A204.1 (cell line): ENCODE data around the gene MEOX2.

Experiments used
- FAIRE-seq: peaks from 2 replicates; lab custom pipeline; 2012; peaks lifted over from hg19 to GRCh38; lab: Jason Lieb, UNC

Gene MEOX2

DNA sequence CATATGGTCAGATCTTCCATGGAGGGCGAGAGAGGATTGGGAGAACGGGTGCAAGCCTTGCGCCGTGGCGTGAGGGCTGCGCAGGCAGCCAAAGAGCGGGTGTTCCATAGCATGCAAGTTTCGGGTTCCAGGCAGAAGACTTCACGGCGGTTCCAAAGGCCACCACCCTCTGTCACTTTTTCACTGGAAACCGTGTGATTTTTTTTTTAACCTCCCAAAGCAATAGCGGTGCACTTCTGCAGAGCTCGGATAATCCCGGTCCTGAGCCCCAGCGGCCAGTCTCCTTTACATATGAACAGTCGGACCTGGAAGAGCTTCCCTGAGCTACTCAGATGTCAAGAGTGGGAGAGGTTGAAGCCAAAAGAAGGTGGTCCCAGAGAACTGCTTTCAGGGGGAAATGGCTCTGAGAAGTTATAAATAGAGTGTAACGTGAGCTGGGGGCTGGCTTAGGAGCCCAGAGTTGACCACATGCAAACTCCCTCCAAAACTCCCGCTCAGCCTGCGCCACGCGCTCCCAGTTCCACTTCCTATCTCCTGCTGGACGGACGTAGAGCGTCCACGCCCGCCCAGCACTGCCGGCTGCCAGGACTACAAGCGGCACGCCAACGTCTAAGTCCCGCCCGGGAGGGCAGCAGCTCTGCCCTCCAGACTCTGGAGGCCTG, at the start of gene MEOX2:
TSS of gene MEOX2 (minus strand) at position 389 of the 662 bp plus-strand sequence. CDS start at position 108, 281 bp downstream.
- peak; percentile 99 for FAIRE-seq

DNA sequence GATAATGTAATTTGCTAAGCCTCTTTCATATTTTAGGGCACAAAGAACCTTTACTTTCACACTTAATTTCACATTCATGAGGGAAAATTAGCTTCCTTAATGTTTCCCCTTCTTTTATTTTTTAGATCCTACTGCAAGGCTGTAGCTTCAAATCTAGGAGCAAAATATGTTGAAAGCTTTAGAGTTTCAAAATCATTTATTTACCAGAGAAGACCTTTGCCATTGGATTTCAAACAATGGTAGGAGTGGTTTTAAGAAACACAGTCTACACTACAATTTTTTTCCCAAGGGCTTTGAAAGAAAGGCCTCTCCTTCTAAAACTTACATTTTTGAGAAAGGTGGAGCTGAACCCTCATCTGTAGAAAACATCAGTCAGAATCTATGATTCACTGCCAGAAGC, 43.3 kb upstream of the MEOX2 start:
- FAIRE-seq, result no peak

DNA sequence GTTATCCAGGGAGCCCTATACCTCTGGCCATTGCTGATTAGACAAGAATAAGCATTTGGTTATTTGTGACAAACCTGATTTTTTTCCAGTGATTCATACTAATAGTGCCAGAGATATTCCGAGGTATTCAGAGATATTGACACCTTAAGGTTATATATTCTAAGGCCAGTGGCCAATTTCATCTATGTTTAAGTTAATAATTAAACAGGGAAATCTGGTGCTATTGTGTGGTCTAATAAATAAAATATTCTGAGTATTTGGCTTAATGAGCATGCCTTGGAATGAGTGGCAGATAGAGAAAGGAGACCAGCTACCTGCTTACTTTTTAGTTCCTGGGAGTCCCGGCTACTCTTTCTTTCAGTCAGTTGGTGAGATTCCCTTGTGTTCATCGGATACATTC, 38.6 kb upstream of the MEOX2 start:
- FAIRE-seq, result no peak

DNA sequence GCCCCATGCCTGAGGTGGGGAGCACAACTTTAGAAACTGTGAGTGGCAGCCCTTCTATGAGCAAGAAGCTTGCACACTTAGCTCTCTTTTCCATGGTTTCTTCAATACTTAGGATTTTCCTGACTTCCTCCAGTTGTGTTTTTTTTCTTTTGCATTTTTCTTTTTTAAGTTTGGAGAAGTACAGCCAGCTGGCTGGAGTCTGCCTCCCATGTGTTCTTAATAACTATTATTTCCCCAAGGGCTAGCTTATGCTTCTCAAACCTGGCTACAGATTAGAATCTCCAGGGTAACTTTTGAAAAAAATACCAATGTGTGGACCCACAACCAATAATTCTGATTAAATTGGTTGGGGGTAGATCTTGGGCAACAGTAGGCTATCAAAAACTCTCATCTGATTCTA, 37.4 kb upstream of the MEOX2 start:
- no peak for FAIRE-seq

DNA sequence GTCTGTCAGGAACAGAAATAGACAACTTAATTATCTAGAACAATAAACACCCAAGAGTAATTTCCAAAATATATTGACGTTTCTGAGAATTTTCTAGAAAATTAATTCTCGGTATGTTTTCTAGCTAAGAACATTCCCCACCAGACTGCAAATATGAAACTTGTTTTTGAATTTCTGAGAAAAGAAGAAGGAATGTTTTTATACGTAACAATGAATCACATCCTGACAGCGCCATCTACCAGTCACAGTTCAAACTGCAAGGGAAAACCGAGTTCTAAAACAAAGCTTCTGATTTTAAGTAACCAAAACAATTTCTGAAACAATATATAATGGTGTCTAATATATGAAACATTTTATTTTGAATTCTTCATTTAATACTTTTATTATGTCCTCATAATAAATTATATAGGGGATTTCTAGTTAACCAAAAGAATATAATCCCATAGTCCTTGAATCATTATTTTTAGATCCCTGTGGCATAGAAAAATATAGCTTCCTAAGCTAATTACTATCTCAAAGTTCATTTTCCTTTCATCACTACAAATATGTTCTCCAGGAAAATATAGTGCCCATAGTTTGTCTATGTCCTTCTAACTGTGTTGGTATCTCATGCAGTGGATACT, 34.5 kb upstream of the MEOX2 start:
- peak; percentile 100 for FAIRE-seq

DNA sequence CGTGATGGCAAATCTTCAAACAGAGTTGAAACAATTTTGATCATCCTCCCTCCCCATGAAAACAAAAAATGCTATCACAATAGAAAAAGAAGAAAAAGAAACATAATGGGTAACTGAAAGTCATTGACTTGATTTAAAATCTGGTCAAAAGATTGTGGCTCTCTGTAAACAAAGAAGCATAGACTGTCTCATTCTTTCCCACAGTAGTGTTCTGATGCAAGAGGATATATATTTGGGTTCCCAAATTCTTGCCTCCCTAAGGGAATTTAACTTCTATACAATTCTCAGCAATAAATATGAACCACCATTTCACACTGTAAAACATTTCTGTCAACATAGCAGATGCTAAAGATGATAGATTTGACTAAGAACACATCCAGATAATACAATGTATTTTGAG, 32.8 kb upstream of the MEOX2 start:
- no peak for FAIRE-seq

DNA sequence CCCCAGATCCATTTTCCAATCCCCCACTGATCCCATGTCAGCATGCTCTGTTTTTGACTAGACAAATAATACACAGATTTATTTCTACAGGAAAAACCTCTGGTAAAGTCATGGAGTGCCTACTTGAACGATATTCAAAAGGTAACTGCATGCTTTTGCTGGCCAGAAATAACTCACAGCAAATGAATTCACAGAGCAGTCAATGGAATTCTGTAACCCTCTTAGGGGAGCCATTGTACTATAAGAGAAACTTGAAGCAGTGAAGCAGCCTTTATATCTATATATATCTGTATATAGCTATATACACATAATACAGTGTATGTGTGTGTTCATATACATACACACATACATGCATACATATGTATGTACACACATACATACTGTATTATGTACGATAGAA, 29.0 kb upstream of the MEOX2 start:
- FAIRE-seq, result no peak

DNA sequence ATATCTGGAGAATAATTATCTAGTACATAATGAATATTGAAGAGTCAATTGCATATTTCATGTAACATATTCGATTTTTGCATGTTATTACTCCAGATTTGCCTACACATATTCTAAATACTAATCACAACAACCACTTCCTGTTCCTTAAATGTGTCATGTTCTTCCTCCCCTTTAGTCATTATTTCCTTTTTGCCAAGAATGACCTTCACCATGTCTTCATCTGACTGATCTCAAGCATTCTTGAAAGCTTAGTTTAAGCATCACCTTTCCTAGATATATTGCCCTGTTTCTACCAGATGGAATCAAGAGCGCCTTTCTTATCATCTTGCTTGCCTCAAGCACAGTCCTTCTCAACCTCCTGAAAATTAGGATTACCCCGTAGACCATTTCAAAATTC, 23.5 kb upstream of the MEOX2 start:
- no peak for FAIRE-seq

DNA sequence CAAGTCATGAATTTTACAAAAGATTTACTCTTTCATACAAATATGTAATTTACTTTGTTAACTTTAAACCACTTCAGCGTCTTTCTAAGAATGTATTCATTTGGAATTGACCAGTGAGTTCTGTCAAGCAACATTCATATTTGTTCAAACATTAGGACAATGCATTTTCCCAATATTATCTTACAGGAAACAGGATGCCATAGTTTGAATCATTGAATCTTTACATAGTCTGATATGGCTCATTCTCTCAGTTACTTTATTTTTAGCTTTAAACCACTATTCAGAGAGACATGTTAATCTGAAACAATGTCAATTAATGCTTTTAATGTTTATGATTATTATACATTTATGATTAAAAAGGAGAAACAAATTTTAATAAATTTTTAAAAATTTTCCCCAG, 21.1 kb upstream of the MEOX2 start:
- FAIRE-seq, result peak; percentile 91

DNA sequence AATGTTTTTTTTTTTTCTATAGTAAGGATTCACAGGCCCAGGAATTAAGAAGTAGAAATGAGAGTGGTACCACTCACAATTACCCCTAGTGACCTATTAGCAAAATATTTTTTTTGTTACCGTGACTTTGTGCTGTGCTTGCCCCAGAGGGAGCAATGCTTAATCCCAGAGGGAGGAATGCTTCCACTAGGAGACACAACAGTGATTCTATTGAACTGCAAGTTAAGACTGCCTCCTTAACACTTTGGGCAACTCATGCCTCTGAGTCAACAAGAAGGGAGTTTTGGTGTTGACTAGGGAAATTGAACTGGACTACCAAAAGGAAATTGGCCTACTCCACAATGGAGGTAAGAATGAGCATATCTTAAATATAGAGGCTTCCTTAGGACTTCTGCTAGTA, 17.2 kb upstream of the MEOX2 start:
- no peak for FAIRE-seq

DNA sequence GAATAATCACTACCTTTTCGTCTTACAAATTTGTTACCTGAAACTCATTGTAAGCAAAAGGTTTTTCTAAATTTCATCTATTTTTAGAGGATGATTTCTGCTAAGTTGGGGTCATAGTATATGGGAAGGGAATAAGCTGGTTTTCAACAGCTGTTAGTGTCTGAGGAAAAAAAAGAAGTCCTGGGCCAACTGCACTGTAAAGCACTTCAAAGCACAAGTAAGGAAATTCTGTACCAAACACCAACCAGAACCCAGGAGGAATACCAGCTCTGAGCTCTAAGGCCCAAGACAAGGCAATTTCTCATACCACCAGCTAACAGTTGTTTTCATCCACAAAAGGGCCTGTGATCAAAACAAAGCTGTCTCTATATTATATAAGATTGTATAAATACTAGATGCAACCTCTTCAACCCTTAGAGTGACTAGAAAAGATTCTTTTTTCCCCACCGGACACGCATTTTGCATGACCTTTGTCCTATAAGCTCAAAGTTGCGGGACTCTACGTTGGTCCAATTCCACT, 6.1 kb upstream of the MEOX2 start:
- FAIRE-seq, result no peak

DNA sequence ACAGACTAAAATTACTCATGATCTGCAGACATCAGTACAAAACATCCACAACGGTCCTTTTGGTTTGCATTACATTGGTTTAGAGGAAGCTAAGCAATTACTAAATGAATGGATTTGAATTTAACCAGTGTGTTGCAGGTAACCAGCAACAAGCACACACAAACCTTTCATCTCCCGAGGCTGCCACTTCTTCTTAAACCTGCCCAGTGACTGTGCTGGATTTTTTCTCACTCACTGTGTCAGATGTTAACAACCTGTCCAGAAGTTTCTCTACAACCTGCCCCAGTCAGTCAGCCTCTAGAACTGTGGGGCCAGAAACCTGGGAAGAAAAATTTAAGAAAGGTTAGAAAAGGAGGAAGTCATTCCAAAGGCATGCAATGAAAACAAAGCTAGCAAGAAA, 2.4 kb upstream of the MEOX2 start:
- no peak for FAIRE-seq

DNA sequence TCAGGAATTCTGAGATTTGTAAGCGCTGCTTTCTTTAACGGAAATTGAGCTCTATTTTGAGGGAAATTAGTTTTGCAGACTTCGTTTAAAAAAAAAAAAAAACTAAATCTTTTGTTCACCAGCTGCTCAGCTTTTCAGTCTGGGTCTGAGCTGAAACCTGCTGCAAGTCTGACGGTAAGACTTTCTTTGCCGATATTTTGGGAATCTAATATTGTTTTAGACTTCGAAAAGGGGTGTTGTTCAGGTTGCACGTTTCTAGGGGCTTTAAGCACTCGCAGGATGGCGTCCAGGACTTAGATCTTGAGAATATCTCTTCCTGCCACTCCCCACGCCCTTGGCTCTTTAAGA, 1.8 kb upstream of the MEOX2 start:
- FAIRE-seq, result peak; percentile 88

DNA sequence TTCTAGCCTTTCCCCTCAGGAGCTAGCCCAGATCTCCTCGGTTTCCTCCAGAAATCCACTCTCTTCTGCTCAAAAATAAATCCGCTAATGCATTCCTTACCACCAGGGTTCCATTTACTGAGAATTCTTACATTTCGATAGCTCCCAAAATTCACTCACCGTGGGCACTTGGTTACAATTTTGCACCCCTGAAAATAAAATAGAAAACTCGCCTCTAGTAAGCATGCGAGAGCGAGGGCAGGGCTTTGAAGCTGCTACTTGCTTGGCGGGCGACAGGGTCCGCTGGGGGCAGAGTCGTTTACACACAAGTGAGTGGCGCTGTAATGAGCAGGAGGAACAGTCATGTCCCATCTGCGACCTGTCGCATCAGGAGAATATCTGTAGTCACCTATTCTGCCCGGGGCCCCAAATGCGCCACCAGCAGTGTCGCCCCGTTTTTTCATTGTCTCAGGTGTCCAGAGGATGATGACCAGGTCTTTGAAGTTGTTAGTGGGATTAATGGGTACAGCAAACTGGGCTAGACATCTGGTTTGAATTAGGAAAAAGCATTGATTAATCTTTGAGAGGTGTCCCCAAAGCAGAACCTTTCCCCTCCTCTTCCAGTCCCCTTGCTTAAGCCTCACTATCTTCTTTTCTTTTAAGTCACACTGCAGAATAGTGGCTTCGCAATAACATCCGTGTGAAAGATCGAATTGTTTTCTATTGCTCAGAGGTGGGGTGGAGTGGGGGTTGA, 1.2 kb upstream of the MEOX2 start:
- peak; percentile 95 for FAIRE-seq

DNA sequence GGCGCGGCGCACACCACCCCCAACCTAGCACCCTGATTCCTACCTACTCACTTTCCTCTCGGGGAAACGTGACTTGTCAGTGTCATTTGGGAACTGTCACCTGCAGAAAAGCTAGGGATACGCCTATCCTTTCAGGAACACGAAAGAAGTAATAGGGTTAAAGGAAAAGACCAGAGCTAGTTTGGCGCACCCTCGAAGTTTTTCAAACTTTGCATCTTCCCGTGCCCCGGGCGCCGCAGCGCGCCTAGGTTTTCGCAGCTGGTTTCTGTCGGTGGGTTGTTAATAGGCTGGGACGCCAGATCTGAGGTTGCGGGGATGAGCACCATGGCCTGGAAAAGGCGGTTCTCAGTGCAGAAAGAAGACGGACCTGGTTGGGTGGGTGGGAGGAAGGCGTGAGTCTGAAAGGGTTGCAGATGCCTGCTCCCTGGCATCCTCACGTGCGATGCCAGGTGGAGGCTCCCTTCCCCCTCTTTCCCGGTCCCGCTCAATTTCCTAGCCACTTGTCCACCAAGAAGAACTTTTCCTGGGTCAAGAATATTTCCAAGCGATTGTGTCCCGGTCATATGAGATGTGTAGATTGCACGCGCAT, 568 bp upstream of the MEOX2 start:
- no peak for FAIRE-seq

DNA sequence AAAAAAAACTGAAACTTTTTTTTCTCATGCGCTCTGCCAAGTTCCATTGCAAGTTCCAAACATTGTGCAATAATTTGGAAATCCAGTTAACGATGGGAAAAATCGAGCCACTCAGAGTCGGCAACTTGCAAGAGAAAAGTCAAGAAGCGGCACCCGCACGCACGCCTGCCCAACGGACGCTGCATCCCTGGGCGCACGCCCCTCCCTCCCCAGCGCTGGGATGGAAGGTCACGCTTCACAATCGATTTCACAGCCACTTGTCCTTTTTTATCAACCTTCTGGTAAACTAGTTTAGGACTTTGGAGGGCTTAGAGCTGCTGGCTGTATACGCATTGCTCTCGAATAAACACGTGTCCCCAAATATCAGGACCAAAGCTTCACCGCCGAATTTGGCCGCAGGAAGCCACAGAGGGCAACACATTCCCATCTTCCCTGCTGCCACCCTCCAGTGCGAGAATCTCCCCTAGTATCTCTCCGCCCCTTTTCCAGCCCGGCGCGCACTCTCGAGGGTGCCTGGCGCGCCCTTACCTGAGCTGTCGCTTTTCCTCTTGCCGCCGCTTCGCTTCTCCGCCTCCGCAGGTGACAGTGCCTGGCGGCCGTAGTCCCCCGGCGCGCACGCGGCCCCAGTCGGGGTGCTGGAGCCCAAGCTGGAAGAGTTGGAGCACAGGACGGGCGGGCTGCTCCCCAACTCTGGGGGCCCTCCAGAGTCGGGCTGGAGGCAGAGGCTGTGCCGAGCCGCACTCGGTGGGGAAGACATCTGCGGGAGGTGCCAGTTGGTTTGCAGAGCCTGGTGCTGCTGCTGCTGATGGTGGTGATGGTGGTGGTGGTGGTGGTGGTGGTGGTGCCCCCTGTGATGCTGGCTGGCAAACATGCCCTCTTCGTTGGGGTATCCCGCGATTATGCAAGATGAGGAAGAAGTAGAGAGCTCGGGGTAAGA, 857 bp downstream of the MEOX2 start:
- FAIRE-seq, result no peak

DNA sequence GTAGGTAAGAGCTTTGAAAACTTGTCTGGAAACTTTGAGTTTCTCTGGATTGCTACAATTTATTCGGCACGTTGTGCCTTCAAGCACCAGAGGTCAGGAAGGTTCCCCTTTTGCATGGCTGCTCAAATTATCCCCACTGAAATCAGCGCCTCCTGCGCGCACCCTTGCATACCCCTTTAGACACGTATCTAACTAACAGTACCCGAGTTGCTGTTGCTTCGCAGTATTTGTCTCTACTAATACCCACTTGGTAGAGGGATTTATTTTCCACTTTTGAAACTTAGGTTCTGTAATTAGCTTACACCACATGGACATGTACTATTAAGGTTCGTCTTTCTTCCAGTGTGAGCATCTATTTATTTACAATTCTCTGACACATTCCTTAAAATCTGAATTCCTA, 1.6 kb downstream of the MEOX2 start:
- FAIRE-seq, result no peak

DNA sequence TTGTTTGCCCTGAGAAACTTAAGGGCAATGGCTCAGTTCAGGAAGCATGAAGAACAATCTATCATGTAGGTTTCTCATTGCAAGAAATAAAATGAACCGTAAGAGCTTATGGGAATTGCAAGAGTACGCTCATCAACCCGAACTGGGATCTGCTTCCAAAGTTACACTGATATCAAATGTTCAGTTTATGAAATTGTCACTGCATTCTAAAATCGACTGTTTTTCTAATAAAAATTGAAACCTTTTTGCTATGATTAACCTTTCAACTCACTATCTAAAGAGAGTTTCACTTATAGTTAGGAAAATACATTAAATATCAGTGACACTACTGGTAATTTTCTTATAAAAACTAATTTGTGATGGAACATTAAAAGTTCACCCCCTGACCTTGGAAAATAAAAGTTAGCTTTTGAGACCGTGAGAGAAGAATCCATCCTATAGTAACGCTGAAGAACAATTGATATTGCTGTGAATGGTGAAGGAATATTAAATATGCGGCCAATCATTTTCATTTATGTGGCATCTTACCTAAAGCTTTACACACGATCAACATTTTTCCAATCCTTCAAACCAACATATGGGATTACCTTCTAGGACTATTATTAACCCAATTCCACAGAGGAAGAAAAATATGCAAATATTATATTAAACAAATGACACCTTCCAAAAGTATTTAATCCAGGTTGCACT, 2.2 kb downstream of the MEOX2 start:
- peak; percentile 100 for FAIRE-seq

DNA sequence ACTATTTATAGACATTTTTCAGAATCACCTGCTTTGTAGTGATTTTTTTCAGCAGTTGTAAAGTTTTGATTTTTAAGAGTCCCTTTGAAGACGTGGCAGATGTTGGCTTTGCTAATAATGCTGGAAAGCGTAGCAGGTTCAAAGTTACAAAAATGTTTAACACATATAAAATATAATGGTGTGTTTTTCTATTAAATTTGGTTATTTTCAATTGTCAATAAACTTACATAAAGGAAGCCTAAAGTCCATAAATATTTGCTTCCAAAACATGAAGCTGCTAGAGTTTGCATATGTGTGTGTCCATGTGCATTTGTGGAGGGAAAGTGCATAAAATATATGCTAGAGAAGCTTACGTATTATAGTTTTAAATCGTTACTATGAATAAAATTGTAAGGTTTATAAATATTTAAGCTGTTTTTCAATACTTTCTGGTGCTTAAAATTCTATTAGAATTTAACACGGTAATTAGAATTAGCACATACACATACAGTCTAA, 3.7 kb downstream of the MEOX2 start:
- no peak for FAIRE-seq

DNA sequence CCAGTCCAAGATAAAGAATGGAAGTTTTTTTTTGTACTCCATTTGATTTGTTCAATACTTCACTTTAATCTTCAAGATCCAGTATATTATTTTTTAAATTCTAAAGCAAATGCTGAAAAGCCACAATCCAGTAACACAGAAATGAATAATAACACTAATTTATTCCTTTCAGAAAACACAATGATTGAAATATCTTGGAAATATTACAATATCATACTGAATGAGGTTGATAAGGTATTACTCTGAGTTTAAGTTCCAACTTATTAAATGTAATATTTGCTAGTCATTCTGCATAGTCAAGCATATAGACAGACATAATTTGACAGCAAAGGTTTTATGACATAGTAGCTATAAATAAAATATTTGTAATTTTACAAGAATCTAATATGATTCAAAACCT, 4.4 kb downstream of the MEOX2 start:
- no peak for FAIRE-seq

DNA sequence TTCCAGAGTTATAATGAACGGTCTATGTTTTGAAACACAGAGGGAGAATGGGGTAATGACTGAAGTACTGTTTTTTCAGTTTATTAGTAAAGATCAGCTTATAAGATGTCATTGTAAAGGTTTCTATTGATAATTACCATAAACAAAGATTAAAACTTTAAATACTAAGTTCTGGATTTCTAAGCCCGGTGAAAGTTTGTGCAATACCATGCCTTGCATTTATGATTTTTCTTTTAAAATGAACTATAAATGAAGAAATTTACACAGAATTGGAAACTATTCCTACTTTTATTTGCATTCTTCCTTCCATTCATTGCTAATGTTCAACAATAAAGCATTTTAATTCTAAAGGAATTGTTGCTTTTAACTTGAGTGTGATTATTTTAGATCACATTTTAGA, 4.9 kb downstream of the MEOX2 start:
- FAIRE-seq, result no peak
